SK-N-SH (cell line): ENCODE measurements around the gene DNAJC9.

ENCODE experiments used
- CHD2 ChIP-seq: fragments of 150-350 bp; IDR thresholded peaks from 2 replicates; pipeline ENCODE4 v1.6.1; 2018; ENCODE audit warnings: low read length; ENCODE audit not compliant: partially characterized antibody
- EP300 ChIP-seq, 2 experiments: IDR thresholded peaks; 2 replicates each; pipeline versions ENCODE4 v1.4.0 to v1.6.1; 2012; ENCODE audit warnings: borderline replicate concordance in 1 of 2, low read depth in 1 of 2, low read length in 1 of 2
- FOXM1 ChIP-seq: IDR thresholded peaks from 2 replicates; pipeline ENCODE4 v1.4.0; 2012; ENCODE audit warnings: low read depth, mild to moderate bottlenecking
- GABPA ChIP-seq: IDR thresholded peaks from 2 replicates; pipeline ENCODE4 v1.4.0; 2012; ENCODE audit warnings: low read depth, mild to moderate bottlenecking
- NRF1 ChIP-seq: IDR thresholded peaks from 2 replicates; pipeline ENCODE4 v1.6.1; 2012; ENCODE audit warnings: low read depth, mild to moderate bottlenecking, low read length
- SIN3A ChIP-seq: IDR thresholded peaks from 2 replicates; pipeline ENCODE4 v1.6.1; 2012; ENCODE audit warnings: low read depth, mild to moderate bottlenecking, low read length, moderate library complexity, borderline replicate concordance
- TEAD4 ChIP-seq: IDR thresholded peaks from 2 replicates; pipeline ENCODE4 v1.4.0; 2012; ENCODE audit warnings: mild to moderate bottlenecking, borderline replicate concordance; ENCODE audit not compliant: insufficient read depth
- YY1 ChIP-seq: IDR thresholded peaks from 2 replicates; pipeline ENCODE4 v1.4.0; 2012; ENCODE audit warnings: low read depth, mild to moderate bottlenecking
- TF ChIP-seq, protein P1 (sequence below): fragments of 200-600 bp; sonication (generic); IDR thresholded peaks from 2 replicates; pipeline ENCODE4 v1.6.1; 2017; ENCODE audit warnings: antibody characterized with exemption, mild to moderate bottlenecking, moderate library complexity
- TF ChIP-seq, protein P2 (sequence below): IDR thresholded peaks from 2 replicates; pipeline ENCODE4 v1.4.0; 2012; ENCODE audit warnings: low read depth
- TF ChIP-seq, protein P3 (sequence below): IDR thresholded peaks from 2 replicates; pipeline ENCODE4 v1.6.1; 2012; ENCODE audit warnings: mild to moderate bottlenecking, low read depth, low read length, moderate library complexity
- TF ChIP-seq, protein P4 (sequence below): IDR thresholded peaks from 2 replicates; pipeline ENCODE4; 2012

DNA sequence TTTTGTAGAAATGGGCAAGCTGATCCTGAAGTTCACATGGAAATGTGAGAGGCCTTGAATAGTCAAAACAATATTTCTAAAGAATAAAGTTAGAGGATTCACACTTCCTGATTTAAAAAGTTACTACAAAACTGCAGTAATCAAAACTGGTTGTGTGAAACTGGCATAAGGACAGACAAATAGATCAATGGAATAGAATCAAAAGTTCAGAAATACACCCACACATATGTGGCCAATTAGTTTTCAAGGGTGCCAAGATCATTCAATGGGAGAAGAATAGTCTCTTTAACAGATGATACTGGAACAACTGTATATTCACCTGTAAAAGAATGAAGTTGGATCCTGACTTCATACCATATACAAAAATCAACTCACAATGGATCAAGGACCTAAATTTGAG is 27.7 kb downstream of the DNAJC9 start:
- TF ChIP-seq NRF1, result no peak
- TF ChIP-seq, protein P1, sequence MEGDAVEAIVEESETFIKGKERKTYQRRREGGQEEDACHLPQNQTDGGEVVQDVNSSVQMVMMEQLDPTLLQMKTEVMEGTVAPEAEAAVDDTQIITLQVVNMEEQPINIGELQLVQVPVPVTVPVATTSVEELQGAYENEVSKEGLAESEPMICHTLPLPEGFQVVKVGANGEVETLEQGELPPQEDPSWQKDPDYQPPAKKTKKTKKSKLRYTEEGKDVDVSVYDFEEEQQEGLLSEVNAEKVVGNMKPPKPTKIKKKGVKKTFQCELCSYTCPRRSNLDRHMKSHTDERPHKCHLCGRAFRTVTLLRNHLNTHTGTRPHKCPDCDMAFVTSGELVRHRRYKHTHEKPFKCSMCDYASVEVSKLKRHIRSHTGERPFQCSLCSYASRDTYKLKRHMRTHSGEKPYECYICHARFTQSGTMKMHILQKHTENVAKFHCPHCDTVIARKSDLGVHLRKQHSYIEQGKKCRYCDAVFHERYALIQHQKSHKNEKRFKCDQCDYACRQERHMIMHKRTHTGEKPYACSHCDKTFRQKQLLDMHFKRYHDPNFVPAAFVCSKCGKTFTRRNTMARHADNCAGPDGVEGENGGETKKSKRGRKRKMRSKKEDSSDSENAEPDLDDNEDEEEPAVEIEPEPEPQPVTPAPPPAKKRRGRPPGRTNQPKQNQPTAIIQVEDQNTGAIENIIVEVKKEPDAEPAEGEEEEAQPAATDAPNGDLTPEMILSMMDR, result no peak
- TF ChIP-seq, protein P2, sequence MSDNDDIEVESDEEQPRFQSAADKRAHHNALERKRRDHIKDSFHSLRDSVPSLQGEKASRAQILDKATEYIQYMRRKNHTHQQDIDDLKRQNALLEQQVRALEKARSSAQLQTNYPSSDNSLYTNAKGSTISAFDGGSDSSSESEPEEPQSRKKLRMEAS, result no peak
- TF ChIP-seq, protein P3, sequence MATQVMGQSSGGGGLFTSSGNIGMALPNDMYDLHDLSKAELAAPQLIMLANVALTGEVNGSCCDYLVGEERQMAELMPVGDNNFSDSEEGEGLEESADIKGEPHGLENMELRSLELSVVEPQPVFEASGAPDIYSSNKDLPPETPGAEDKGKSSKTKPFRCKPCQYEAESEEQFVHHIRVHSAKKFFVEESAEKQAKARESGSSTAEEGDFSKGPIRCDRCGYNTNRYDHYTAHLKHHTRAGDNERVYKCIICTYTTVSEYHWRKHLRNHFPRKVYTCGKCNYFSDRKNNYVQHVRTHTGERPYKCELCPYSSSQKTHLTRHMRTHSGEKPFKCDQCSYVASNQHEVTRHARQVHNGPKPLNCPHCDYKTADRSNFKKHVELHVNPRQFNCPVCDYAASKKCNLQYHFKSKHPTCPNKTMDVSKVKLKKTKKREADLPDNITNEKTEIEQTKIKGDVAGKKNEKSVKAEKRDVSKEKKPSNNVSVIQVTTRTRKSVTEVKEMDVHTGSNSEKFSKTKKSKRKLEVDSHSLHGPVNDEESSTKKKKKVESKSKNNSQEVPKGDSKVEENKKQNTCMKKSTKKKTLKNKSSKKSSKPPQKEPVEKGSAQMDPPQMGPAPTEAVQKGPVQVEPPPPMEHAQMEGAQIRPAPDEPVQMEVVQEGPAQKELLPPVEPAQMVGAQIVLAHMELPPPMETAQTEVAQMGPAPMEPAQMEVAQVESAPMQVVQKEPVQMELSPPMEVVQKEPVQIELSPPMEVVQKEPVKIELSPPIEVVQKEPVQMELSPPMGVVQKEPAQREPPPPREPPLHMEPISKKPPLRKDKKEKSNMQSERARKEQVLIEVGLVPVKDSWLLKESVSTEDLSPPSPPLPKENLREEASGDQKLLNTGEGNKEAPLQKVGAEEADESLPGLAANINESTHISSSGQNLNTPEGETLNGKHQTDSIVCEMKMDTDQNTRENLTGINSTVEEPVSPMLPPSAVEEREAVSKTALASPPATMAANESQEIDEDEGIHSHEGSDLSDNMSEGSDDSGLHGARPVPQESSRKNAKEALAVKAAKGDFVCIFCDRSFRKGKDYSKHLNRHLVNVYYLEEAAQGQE, result no peak
- no peak for TF ChIP-seq GABPA
- no peak for TF ChIP-seq FOXM1
- TF ChIP-seq SIN3A, result no peak
- no peak for TF ChIP-seq YY1
- TF ChIP-seq EP300 (IDR thresholded peaks at IDR 0.05; ENCODE audit: borderline replicate concordance in 1 of 2, low read depth in 1 of 2, low read length in 1 of 2), result no peak
- no peak for TF ChIP-seq CHD2
- TF ChIP-seq, protein P4, sequence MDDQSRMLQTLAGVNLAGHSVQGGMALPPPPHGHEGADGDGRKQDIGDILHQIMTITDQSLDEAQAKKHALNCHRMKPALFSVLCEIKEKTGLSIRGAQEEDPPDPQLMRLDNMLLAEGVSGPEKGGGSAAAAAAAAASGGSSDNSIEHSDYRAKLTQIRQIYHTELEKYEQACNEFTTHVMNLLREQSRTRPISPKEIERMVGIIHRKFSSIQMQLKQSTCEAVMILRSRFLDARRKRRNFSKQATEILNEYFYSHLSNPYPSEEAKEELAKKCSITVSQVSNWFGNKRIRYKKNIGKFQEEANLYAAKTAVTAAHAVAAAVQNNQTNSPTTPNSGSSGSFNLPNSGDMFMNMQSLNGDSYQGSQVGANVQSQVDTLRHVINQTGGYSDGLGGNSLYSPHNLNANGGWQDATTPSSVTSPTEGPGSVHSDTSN, result no peak
- no peak for TF ChIP-seq TEAD4
